Liver (tissue), 9 donors: ENCODE results near the gene MKRN2. TPM values are rescaled to one million over a fixed set of nuclear protein-coding genes. Genes with fewer than 3 reads are reported as not detected.
A peak's percentile ranks its signal among the peaks of the same experiment; 100 is the strongest.
"Not testable (repeated sequence)": the region's sequence is repeated elsewhere in the genome, so short reads cannot be mapped to it uniquely, and the experiment has no call there.

Experiments
- DNase-seq: peaks from one replicate; pipeline ENCODE4 v3.0.0-alpha.2; 2017; ENCODE audit warnings: low spot score
- H3K27ac ChIP-seq, 2 donors: one replicate each; pipeline ENCODE4 v1.7.0; 2013; ENCODE audit warnings: inconsistent platforms in 2 of 2, low read length in 2 of 2, control low read depth in 1 of 2, low read depth in 1 of 2, mild to moderate bottlenecking in 1 of 2
- H3K27me3 ChIP-seq, 4 donors: one replicate each; pipeline versions ENCODE4 v1.6.1 to v1.7.0; 2013; ENCODE audit warnings: low read length in 3 of 4, inconsistent platforms in 1 of 4, mild to moderate bottlenecking in 1 of 4, moderate library complexity in 1 of 4; ENCODE audit not compliant: control insufficient read depth in 4 of 4, insufficient read depth in 4 of 4
- H3K36me3 ChIP-seq, 4 donors: one replicate each; pipeline versions ENCODE4 v1.6.1 to v1.7.0; 2013; ENCODE audit warnings: low read length in 3 of 4, mild to moderate bottlenecking in 3 of 4, low read depth in 1 of 4, moderate library complexity in 1 of 4; ENCODE audit not compliant: control insufficient read depth in 4 of 4, insufficient read depth in 3 of 4
- H3K4me1 ChIP-seq, 4 donors: one replicate each; pipeline versions ENCODE4 v1.6.1 to v1.7.0; 2013; ENCODE audit warnings: low read length in 3 of 4, mild to moderate bottlenecking in 3 of 4, moderate library complexity in 1 of 4; ENCODE audit not compliant: control insufficient read depth in 4 of 4, insufficient read depth in 4 of 4
- H3K4me3 ChIP-seq, 3 donors: one replicate each; pipeline versions ENCODE4 v1.6.1 to v1.7.0; 2013; ENCODE audit warnings: low read length in 3 of 3, control low read depth in 1 of 3, low read depth in 1 of 3, mild to moderate bottlenecking in 1 of 3
- H3K9ac ChIP-seq, 2 donors: one replicate each; pipeline ENCODE4 v1.7.0; 2013; ENCODE audit warnings: low read length in 2 of 2, mild to moderate bottlenecking in 2 of 2, moderate library complexity in 2 of 2, control low read depth in 1 of 2, low read depth in 1 of 2
- H3K9me3 ChIP-seq, 4 donors: one replicate each; pipeline versions ENCODE4 v1.6.1 to v1.7.0; 2013; ENCODE audit warnings: low read length in 3 of 4; ENCODE audit not compliant: control insufficient read depth in 4 of 4
- FOXA1 ChIP-seq: IDR thresholded peaks from 2 replicates; pipeline ENCODE4 v1.6.1; 2016; ENCODE audit warnings: antibody characterized with exemption
- GABPA ChIP-seq, 2 donors: IDR thresholded peaks in 1 of 2; conservative IDR thresholded peaks in 1 of 2; 2 replicates each; pipeline ENCODE4 v1.6.1; 2016; ENCODE audit warnings: antibody characterized with exemption in 2 of 2, mild to moderate bottlenecking in 1 of 2, moderate library complexity in 1 of 2
- HNF4A ChIP-seq, 2 donors: conservative IDR thresholded peaks; 2 replicates each; pipeline ENCODE4 v1.6.1; 2016; ENCODE audit warnings: antibody characterized with exemption in 2 of 2, mild to moderate bottlenecking in 2 of 2
- HNF4G ChIP-seq: IDR thresholded peaks from 2 replicates; pipeline ENCODE4 v1.6.1; 2016; ENCODE audit warnings: antibody characterized with exemption
- JUND ChIP-seq, 2 donors: IDR thresholded peaks; 2 replicates each; pipeline ENCODE4 v1.6.1; 2016; ENCODE audit warnings: antibody characterized with exemption in 2 of 2
- NR2F2 ChIP-seq: IDR thresholded peaks from 2 replicates; pipeline ENCODE4 v1.6.1; 2016; ENCODE audit warnings: antibody characterized with exemption
- RAD21 ChIP-seq, 2 donors: IDR thresholded peaks; 2 replicates each; pipeline ENCODE4 v1.6.1; 2016; ENCODE audit warnings: antibody characterized with exemption in 2 of 2, mild to moderate bottlenecking in 2 of 2
- RXRA ChIP-seq, 2 donors: IDR thresholded peaks; 2 replicates each; pipeline ENCODE4 v1.6.1; 2017 to 2018; ENCODE audit warnings: antibody characterized with exemption in 2 of 2, mild to moderate bottlenecking in 1 of 2
- SP1 ChIP-seq: IDR thresholded peaks from 2 replicates; pipeline ENCODE4 v1.6.1; 2018; ENCODE audit warnings: antibody characterized with exemption, mild to moderate bottlenecking
- TAF1 ChIP-seq: conservative IDR thresholded peaks from 2 replicates; pipeline ENCODE4 v1.6.1; 2016; ENCODE audit warnings: antibody characterized with exemption, mild to moderate bottlenecking
- WGBS: extraction: QIAGEN DNeasy Blood & Tissue Kit; methylation state at CpG from one replicate; pipeline ENCODE4 v1.1.7; 2013; 5-methylcytosine and 5-hydroxymethylcytosine counted together
- polyA plus RNA-seq, 2 donors: library from polyadenylated mRNA; stranded (reverse) in 1 of 2; unstranded in 1 of 2; fragments of 200-250 nt in 1 of 2; fragments of >200 nt in 1 of 2; fragmentation: Nextera tagmentation in 1 of 2; extraction: Ambion mirVana in 1 of 2; gene quantifications; one replicate each; pipeline versions ENCODE4 v1.2.1 to v1.2.3, GENCODE V29; 2013 to 2015
- total RNA-seq, 2 donors: library from RNA; depleted of rRNA; stranded (reverse); fragments of >200 nt; gene quantifications; one replicate each; pipeline ENCODE4 v1.2.3, GENCODE V29; 2014
- TF ChIP-seq, protein P1 (sequence below): fragments of 150-350 bp; IDR thresholded peaks from 2 replicates; pipeline ENCODE4 v1.5.1; 2017; ENCODE audit warnings: improper control_type of control experiment, low read depth, low read length; ENCODE audit not compliant: missing input control
- TF ChIP-seq, protein P2 (sequence below): IDR thresholded peaks from 2 replicates; pipeline ENCODE4 v1.6.1; 2016; ENCODE audit warnings: antibody characterized with exemption, mild to moderate bottlenecking
- TF ChIP-seq, protein P3 (sequence below): IDR thresholded peaks from 2 replicates; pipeline ENCODE4 v1.6.1; 2016; ENCODE audit warnings: antibody characterized with exemption
- TF ChIP-seq, protein P4 (sequence below): IDR thresholded peaks from 2 replicates; pipeline ENCODE4 v1.6.1; 2016; ENCODE audit warnings: antibody characterized with exemption
- donor health status: healthy.
- donor health status: healthy.
- donor health status: healthy.
- donor health status: healthy.
- donor health status: healthy.

Gene MKRN2
- total and polyA plus RNA-seq, 4 donors = 6.1 to 17.3 (median 11.7) TPM

DNA sequence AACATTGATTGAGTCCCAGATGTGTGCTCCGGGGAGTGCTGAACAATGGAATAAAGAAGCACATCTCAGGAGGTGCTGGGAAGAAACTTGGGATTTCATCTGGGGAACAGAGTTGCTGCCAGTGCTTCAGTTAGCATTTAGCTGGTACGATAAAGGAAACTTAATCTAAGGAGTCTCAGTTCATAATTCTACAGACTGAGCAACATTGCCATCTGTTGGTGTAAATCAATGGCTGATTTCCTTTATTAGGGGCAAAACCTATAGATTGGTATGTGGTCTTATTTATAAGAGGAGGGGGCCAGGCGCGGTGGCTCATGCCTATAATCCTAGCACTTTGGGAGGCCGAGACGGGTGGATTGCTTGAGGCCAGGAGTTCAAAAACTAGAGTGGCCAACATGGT lies 20.5 kb upstream of the MKRN2 start:
- H3K4me3 ChIP-seq = no peak overlapping the region
- H3K27me3 ChIP-seq = no peaks in the 10 kb centered on the region
- H3K9me3 ChIP-seq = no peaks in the 10 kb centered on the region
- WGBS = 96% methylated on average over 6 of the region's 6 CpGs
- no peak for DNase-seq
- H3K27ac ChIP-seq = no peak overlapping the region
- H3K4me1 ChIP-seq = no peaks in the 10 kb centered on the region
- peaks cover 0 to 15% (median 6%) of the 10 kb centered on the region in 4 donors for H3K36me3 ChIP-seq
- H3K9ac ChIP-seq = no peak overlapping the region
- TF ChIP-seq, protein P1, sequence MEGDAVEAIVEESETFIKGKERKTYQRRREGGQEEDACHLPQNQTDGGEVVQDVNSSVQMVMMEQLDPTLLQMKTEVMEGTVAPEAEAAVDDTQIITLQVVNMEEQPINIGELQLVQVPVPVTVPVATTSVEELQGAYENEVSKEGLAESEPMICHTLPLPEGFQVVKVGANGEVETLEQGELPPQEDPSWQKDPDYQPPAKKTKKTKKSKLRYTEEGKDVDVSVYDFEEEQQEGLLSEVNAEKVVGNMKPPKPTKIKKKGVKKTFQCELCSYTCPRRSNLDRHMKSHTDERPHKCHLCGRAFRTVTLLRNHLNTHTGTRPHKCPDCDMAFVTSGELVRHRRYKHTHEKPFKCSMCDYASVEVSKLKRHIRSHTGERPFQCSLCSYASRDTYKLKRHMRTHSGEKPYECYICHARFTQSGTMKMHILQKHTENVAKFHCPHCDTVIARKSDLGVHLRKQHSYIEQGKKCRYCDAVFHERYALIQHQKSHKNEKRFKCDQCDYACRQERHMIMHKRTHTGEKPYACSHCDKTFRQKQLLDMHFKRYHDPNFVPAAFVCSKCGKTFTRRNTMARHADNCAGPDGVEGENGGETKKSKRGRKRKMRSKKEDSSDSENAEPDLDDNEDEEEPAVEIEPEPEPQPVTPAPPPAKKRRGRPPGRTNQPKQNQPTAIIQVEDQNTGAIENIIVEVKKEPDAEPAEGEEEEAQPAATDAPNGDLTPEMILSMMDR = no peak
- TF ChIP-seq FOXA1 (no peak), GABPA (IDR thresholded peaks at IDR 0.05 in 1 of 2, conservative IDR thresholded peaks at IDR 0.05 in 1 of 2) (no peak), NR2F2 (no peak), SP1 (no peak), HNF4A (conservative IDR thresholded peaks at IDR 0.05) (no peak), JUND (IDR thresholded peaks at IDR 0.05) (no peak), RXRA (IDR thresholded peaks at IDR 0.05) (no peak), TAF1 (no peak), HNF4G (no peak)
- TF ChIP-seq, protein P2, sequence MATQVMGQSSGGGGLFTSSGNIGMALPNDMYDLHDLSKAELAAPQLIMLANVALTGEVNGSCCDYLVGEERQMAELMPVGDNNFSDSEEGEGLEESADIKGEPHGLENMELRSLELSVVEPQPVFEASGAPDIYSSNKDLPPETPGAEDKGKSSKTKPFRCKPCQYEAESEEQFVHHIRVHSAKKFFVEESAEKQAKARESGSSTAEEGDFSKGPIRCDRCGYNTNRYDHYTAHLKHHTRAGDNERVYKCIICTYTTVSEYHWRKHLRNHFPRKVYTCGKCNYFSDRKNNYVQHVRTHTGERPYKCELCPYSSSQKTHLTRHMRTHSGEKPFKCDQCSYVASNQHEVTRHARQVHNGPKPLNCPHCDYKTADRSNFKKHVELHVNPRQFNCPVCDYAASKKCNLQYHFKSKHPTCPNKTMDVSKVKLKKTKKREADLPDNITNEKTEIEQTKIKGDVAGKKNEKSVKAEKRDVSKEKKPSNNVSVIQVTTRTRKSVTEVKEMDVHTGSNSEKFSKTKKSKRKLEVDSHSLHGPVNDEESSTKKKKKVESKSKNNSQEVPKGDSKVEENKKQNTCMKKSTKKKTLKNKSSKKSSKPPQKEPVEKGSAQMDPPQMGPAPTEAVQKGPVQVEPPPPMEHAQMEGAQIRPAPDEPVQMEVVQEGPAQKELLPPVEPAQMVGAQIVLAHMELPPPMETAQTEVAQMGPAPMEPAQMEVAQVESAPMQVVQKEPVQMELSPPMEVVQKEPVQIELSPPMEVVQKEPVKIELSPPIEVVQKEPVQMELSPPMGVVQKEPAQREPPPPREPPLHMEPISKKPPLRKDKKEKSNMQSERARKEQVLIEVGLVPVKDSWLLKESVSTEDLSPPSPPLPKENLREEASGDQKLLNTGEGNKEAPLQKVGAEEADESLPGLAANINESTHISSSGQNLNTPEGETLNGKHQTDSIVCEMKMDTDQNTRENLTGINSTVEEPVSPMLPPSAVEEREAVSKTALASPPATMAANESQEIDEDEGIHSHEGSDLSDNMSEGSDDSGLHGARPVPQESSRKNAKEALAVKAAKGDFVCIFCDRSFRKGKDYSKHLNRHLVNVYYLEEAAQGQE = no peak
- TF ChIP-seq, protein P3, sequence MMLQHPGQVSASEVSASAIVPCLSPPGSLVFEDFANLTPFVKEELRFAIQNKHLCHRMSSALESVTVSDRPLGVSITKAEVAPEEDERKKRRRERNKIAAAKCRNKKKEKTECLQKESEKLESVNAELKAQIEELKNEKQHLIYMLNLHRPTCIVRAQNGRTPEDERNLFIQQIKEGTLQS = no peak
- TF ChIP-seq, protein P4, sequence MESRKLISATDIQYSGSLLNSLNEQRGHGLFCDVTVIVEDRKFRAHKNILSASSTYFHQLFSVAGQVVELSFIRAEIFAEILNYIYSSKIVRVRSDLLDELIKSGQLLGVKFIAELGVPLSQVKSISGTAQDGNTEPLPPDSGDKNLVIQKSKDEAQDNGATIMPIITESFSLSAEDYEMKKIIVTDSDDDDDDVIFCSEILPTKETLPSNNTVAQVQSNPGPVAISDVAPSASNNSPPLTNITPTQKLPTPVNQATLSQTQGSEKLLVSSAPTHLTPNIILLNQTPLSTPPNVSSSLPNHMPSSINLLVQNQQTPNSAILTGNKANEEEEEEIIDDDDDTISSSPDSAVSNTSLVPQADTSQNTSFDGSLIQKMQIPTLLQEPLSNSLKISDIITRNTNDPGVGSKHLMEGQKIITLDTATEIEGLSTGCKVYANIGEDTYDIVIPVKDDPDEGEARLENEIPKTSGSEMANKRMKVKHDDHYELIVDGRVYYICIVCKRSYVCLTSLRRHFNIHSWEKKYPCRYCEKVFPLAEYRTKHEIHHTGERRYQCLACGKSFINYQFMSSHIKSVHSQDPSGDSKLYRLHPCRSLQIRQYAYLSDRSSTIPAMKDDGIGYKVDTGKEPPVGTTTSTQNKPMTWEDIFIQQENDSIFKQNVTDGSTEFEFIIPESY = no peak

DNA sequence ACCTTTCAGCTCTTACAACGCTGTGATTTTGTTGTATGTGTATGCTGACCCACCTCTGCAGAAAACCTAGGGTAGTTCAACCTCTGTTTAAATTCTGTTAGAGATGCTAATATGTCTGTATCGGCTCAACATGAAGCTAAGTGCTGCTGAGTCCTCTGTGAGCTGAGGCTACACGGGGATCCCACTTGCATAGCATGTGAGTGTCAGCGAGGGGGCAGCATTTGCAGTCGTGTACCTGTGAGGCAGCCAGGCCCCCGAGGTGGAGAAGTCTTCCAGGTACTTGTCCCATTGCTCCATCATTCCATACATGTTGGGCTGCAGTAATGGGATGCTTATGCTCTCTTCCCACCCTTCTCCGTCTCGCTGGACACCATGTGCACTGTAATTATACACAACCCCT lies 15.3 kb upstream of the MKRN2 start:
- Histone ChIP-seq H3K27me3 (no peaks in the 10 kb centered on the region), H3K9ac (no peak overlapping the region), H3K4me1 (no peaks in the 10 kb centered on the region), H3K9me3 (no peaks in the 10 kb centered on the region), H3K4me3 (no peak overlapping the region), H3K27ac (no peak overlapping the region), H3K36me3 (peaks cover 0 to 4% (median 1%) of the 10 kb centered on the region in 4 donors)
- WGBS = 76% methylated on average over 8 of the region's 8 CpGs
- TF ChIP-seq HNF4G (no peak), RAD21 (IDR thresholded peaks at IDR 0.05) (peak in 1 of 2 donors; percentile 36)
- DNase-seq = no peak

DNA sequence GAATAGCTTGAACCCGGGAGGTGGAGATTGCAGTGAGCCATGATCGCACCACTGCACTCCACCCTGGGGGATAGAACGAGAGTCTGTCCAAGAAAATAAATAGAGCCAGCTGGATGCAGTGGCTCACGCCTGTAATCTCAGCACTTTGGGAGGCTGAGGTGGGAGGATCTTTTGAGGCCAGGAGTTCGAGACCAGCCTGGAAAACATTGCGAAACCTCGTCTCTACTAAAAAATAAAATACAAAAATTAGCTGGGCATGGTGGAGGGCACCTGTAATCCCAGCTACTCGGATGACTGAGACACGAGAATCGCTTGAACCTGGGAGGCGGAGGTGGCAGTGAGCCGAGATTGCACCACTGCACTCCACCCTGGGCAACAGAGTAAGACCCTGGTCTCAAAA lies 13.4 kb upstream of the MKRN2 start:
- H3K27me3 ChIP-seq, H3K4me3 ChIP-seq, H3K36me3 ChIP-seq, DNase-seq, H3K27ac ChIP-seq, H3K4me1 ChIP-seq, H3K9me3 ChIP-seq, H3K9ac ChIP-seq: not testable (repeated sequence)
- 92% methylated on average over 12 of the region's 12 CpGs for WGBS
